Neural progenitor cell (in vitro differentiated cells): ENCODE data around the gene TIAM2.

Experiments
- EZH2 ChIP-seq: fragments of 200-600 bp; sonication (generic); IDR thresholded peaks from 2 replicates; pipeline ENCODE4 v1.6.1; 2017; ENCODE audit warnings: antibody characterized with exemption, mild to moderate bottlenecking, moderate library complexity
- EZH2phosphoT487 ChIP-seq: fragments of 200-600 bp; sonication (generic); IDR thresholded peaks from 2 replicates; pipeline ENCODE4 v1.6.1; 2017; ENCODE audit warnings: antibody characterized with exemption

DNA sequence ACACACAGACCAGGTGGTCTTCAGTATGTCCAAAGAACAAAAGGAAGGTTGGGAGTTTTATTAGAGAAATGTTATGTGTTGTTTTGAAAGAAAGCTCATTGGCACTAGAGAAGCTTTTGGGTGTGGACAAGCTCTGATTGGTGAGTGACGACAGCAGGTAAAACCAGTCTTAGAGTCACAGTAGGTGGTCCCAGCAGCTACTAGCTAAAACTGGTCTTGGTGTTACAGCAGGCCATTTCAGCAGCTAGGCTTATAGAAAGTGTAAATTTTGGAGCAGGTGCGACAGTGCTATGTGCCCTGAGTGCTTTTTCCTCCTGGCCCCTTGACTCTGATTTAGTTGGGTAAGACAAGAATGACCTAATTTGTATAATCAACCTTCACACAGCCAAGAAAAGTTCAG, 272.3 kb downstream of the TIAM2 start:
- TF ChIP-seq EZH2phosphoT487 (no peak), EZH2 (no peak)
